Ovary (tissue), 9 donors: ENCODE results near the gene HIVEP3. TPM values are rescaled to one million over a fixed set of nuclear protein-coding genes. Genes with fewer than 3 reads are reported as not detected.

Source experiments
- DNase-seq, 5 donors: peaks; one replicate each; pipeline ENCODE4 v3.0.0-alpha.2; 2019 to 2020
- H3K27ac ChIP-seq, 2 donors: fragments of 200-600 bp; one replicate each; pipeline versions ENCODE4 v1.5.1 to v1.8.0; 2019 to 2022
- H3K27me3 ChIP-seq: fragments of 200-600 bp; one replicate; pipeline ENCODE4 v1.8.0; 2022
- H3K36me3 ChIP-seq: fragments of 200-600 bp; sonication (generic); one replicate; pipeline ENCODE4 v1.5.1; 2019
- H3K4me1 ChIP-seq: one replicate; pipeline ENCODE4 v1.8.1; 2013; ENCODE audit warnings: mild to moderate bottlenecking, moderate library complexity; ENCODE audit not compliant: insufficient read depth
- H3K4me3 ChIP-seq: fragments of 200-600 bp; sonication (generic); one replicate; pipeline ENCODE4 v1.5.1; 2017
- H3K9me3 ChIP-seq, 2 donors: fragments of 200-600 bp in 1 of 2; sonication (generic) in 1 of 2; one replicate each; pipeline versions ENCODE4 v1.5.1 to v1.8.1; 2013 to 2019; ENCODE audit warnings: mild to moderate bottlenecking in 1 of 2, moderate library complexity in 1 of 2
- EP300 ChIP-seq: sonication (generic); formaldehyde crosslinking; IDR thresholded peaks from one replicate; pipeline ENCODE4 v1.6.1; 2017; ENCODE audit warnings: antibody characterized with exemption
- POLR2A ChIP-seq: fragments of 450-650 bp; IDR thresholded peaks from one replicate; pipeline ENCODE4 v1.6.1; 2017; ENCODE audit warnings: antibody characterized with exemption, mild to moderate bottlenecking, moderate library complexity
- WGBS, 3 donors: extraction: QIAGEN DNeasy Blood & Tissue Kit in 1 of 3; methylation state at CpG; one replicate each; pipeline versions ENCODE4 v1.1.5 to v1.1.7; 2013 to 2017; 5-methylcytosine and 5-hydroxymethylcytosine counted together
- intact Hi-C, 4 donors: fragments of 100-400 bp; cut with DNase I; formaldehyde crosslinking; loops; one replicate each; pipeline versions ENCODE4 v1.11.0 to v1.15.1; 2022 to 2023
- polyA plus RNA-seq, 2 donors: library from polyadenylated mRNA; stranded (reverse); fragments of 200-250 nt in 1 of 2; fragments of 350-450 nt in 1 of 2; fragmentation: Illumina TruSeq in 1 of 2; extraction: RNeasy Lipid Tissue Mini Kit (QIAGEN cat#74804) in 1 of 2; gene quantifications; one replicate each; pipeline ENCODE4 v1.2.3, GENCODE V29; 2013 to 2014
- total RNA-seq, 7 donors: library from RNA; depleted of rRNA in 2 of 7; stranded (reverse); fragments of >200 nt in 2 of 7; fragmentation: NEBNext Ultra II Directional in 3 of 7; extraction: Animal tissue kit (Norgen Biotek cat#: 25700) in 3 of 7; gene quantifications; one replicate each; pipeline versions ENCODE4 v1.1.0 to v1.2.4, GENCODE V29; 2016 to 2023
- TF ChIP-seq, protein P1 (sequence below), 3 donors: fragments of 450-650 bp in 2 of 3; fragments of 200-600 bp in 1 of 3; IDR thresholded peaks; one replicate each; pipeline versions ENCODE4 v1.5.1 to v1.8.0; 2016 to 2022; ENCODE audit warnings: antibody characterized with exemption in 3 of 3, mild to moderate bottlenecking in 1 of 3
- donor health status: DM: no; HTN: no; CAD: no; lungs with moderate emphysema.
- donor health status: DM: no; HTN: no; CAD: no.
- donor health status: Bipolar disorder and iron deficiency.
- donor health status: DM: yes; HTN: yes; CAD: no.
- donor health status: DM: no; HTN: no; CAD: no.
- donor health status: DM: yes; HTN: yes; CAD: no.

Gene HIVEP3
- total and polyA plus RNA-seq, 9 donors = 3.0 to 7.5 (median 5.2) TPM

GRCh38 chr1:41626616-41627375, 291.9 kb downstream of the HIVEP3 start:
- TF ChIP-seq, protein P1, sequence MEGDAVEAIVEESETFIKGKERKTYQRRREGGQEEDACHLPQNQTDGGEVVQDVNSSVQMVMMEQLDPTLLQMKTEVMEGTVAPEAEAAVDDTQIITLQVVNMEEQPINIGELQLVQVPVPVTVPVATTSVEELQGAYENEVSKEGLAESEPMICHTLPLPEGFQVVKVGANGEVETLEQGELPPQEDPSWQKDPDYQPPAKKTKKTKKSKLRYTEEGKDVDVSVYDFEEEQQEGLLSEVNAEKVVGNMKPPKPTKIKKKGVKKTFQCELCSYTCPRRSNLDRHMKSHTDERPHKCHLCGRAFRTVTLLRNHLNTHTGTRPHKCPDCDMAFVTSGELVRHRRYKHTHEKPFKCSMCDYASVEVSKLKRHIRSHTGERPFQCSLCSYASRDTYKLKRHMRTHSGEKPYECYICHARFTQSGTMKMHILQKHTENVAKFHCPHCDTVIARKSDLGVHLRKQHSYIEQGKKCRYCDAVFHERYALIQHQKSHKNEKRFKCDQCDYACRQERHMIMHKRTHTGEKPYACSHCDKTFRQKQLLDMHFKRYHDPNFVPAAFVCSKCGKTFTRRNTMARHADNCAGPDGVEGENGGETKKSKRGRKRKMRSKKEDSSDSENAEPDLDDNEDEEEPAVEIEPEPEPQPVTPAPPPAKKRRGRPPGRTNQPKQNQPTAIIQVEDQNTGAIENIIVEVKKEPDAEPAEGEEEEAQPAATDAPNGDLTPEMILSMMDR (IDR thresholded peaks at IDR 0.05) = no peak
- TF ChIP-seq EP300 = no peak
- no peak for TF ChIP-seq POLR2A
- 74 to 82% (median 78%) methylated on average over 10 of the region's 10 CpGs for WGBS, 3 donors
- H3K4me1 ChIP-seq = no peaks in the 10 kb centered on the region
- no peaks in the 10 kb centered on the region for H3K9me3 ChIP-seq
- no peaks in the 10 kb centered on the region for H3K27me3 ChIP-seq
- H3K4me3 ChIP-seq = no peak overlapping the region
- no peaks in the 10 kb centered on the region for H3K36me3 ChIP-seq
- no peak for DNase-seq
- no peak overlapping the region for H3K27ac ChIP-seq
- intact Hi-C loops = no loop called here

- Histone ChIP-seq H3K9me3 (no peaks in the 10 kb centered on the region), H3K27ac (no peak overlapping the region), H3K4me3 (no peak overlapping the region), H3K27me3 (no peaks in the 10 kb centered on the region), H3K36me3 (no peaks in the 10 kb centered on the region), H3K4me1 (no peaks in the 10 kb centered on the region)
- 69 to 76% (median 72%) methylated on average over 10 of the region's 10 CpGs for WGBS, 3 donors
- TF ChIP-seq, protein P1 (IDR thresholded peaks at IDR 0.05) = no peak
- no peak for TF ChIP-seq EP300
- TF ChIP-seq POLR2A = no peak
- intact Hi-C loops = no loop called here
- no peak for DNase-seq
Measured at GRCh38 chr1:41626146-41626545, 292.6 kb downstream of the HIVEP3 start.

DNA sequence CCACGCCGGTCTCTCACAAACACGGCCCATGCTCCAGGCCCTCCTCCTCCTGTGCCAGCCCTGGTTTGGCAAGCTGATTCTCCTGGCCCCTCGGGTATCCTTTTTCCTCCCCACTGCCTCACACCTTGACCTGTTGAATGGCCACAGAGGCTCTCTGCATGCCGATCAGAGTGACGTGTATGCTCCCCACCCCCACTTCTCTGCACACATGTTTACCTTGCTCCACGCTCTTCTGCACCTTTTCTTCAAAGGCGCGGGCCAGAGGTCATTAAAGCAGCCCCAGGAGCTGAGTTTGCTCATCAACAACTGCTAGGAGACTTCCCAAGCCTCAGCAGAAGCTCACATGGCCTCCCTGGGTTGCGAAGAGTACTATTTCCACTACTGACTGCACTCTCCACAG, 295.0 kb downstream of the HIVEP3 start:
- Histone ChIP-seq H3K4me1 (no peaks in the 10 kb centered on the region), H3K4me3 (no peak overlapping the region), H3K27me3 (no peaks in the 10 kb centered on the region), H3K36me3 (no peaks in the 10 kb centered on the region), H3K27ac (no peak overlapping the region), H3K9me3 (no peaks in the 10 kb centered on the region)
- intact Hi-C loops = no loop called here
- DNase-seq = no peak
- TF ChIP-seq EP300 = no peak
- no peak for TF ChIP-seq POLR2A
- WGBS, 3 donors = 77 to 83% (median 82%) methylated on average over 10 of the region's 10 CpGs

DNA sequence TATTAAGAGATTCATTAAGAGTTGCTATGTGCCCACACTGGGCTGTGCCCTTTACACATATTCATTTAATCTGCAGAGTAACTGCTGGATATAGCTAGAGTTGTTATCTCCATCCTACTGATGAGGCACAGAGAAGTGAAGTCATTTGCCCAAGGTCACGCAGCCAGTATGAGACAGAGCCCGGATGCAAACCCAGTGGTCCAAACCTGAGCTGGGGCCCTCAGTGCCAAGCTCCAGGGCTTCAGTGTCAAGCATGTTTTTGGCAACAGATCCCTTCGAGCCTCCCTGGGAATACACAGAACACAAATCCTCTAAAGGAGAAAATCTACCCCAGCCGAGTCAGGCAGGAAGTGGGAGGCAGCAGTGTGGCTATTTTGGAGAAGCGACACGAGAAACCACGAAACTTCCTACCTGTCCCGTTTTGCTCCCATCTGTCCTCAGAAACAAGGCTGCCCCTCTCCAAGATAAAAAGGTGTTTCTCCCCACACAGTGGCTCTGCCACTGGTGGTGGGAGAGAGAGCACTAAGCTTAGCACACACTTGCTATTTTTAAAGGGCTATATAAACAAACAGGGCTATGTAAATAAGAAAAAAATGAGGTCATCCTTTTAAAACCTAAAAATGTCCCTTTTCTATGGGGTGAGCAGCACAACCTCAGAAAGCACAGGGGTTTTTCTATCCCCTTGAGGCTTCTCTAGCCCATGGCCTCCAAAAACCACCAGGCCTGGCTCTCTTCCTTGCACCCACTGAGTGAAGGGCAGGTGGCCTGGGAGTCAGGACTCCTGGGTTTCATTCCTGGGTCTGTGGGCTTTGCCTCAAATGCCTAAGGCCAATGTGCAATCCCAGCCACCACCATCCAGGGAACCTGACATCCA, 295.6 kb downstream of the HIVEP3 start:
- no peak overlapping the region for H3K4me3 ChIP-seq
- no peak for DNase-seq
- WGBS, 3 donors = 49 to 66% (median 54%) methylated on average over 8 of the region's 8 CpGs
- H3K27me3 ChIP-seq = no peaks in the 10 kb centered on the region
- no peaks in the 10 kb centered on the region for H3K4me1 ChIP-seq
- H3K36me3 ChIP-seq = no peaks in the 10 kb centered on the region
- H3K27ac ChIP-seq = no peak overlapping the region
- intact Hi-C loops = no loop called here
- no peaks in the 10 kb centered on the region for H3K9me3 ChIP-seq
- TF ChIP-seq POLR2A (no peak), EP300 (no peak)
- TF ChIP-seq, protein P1 (IDR thresholded peaks at IDR 0.05) = no peak
